Stimulated activated CD4-positive, alpha-beta T cell treated with anti-CD3 and anti-CD28 coated beads, Interleukin-1b, Interleukin-23, amount 100 ng/mL, for 48 hours (primary cell): Measurements from ENCODE around the gene ARHGEF33.

Source experiments
- DNase-seq: peaks from one replicate; pipeline ENCODE4 v3.0.0-alpha.2; 2020

The ARHGEF33 gene

DNA sequence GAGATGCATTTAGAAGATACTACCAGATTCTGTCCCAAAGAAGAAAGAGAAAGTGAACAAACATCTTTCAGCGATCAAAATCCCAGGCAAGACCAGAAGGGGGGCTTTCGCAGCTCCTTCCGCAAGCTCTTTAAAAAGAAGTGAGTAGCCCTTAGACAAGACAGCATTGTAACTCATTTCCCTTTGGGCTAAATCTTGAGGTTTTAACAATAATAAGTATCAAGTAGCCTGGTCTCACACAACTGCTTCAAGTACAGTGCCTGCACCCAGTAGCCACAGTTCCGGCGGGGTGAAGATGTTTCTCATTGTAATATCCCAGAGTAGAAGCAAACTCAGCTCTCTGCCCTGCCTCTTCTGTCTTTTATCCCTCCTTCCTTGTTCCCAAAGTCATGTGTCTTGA lies 76.3 kb downstream of the ARHGEF33 start:
- DNase-seq, result no peak

DNA sequence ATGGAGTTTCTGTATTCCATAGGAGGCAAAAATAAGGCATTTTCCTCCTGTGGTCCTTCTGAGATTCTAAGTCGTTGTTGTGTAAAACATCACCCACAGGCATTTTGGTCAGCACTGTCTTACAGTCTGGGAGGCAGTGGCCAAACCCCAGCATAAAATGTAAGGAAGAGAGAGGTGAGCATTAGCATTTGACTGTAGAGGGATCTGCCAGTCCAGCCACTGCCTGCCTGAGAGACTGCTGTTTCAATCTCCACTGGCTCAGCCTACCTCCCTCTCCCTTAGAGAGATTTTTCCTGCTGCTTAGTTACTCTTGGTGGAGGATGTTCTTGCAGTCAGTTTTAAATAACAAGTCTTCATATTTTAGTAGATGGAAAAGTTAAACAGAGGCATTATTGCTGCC lies 77.0 kb downstream of the ARHGEF33 start:
- no peak for DNase-seq

DNA sequence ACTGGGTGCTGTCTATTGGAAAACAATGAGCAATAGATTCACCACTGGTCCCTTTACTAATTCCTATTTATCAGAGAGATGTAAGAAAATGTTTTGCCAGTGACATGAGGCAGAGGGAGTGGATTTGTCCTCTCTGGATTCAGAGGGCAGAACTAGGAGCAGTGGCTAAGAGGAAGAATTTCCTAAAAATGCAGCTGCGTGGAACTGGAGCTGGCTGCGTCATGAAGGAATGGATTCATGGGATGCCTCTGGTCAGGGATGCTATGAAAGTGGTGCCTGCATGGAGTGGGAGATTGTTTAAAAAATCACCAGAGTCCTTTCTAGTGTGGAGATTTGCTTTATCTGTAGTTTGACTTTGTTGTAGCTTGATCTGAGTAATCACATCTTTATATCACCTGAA lies 78.3 kb downstream of the ARHGEF33 start:
- DNase-seq, result no peak

DNA sequence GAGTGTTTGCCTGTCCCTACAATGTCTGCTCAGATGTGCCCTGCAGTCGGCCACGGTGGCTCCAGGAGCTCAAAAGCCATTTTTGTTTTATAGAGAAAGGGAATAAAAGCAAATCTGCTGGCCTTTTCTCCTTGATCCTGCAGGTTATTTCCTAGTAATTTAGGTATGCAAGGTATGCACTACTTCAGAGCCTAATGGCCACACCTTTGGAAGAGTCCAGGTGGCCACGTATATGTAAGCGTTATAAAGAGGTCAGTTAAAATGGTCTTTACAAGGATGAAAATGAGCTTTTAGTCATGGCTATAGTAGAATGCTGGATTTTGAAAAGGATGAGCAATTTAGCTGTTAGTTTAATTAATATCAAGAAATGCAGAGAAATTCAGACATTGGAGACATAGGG lies 81.7 kb downstream of the ARHGEF33 start:
- DNase-seq, result no peak

DNA sequence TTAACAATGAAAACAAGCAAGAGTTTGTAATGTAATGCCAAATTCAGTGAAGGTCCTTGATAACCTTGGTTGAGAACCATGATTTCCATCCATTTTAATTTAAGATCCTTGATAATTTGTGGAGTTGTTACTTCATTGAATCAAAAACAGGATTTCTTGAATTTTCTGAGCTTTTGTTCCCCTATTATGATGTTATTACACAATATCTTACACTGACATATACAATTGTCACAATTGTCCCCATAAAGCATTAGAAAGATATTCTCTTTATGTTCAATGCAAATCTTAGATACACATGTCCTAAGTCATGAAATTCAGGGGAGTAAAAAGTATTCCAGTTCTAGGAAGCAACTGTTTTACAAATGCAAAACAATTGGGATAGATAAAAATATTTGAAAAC lies 83.6 kb downstream of the ARHGEF33 start:
- no peak for DNase-seq

DNA sequence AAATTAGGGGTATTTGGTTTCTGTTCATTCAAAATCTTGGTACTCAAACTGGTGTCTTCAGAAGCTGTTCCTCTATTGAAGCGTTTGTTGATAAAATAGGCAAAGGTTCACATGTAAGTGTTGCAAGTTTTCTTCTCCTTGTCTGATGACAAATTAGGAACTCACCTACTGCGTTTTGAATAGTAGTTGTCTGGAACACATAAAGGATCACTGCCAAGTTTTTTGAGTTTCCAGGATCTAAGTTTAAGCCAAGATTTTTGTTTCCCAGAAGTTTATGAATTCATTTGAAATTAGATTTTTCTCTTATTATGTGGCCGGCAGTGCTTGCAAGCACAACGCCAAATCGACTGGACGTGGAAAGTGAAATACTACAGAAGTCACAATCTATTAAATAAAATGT lies 85.4 kb downstream of the ARHGEF33 start:
- no peak for DNase-seq

DNA sequence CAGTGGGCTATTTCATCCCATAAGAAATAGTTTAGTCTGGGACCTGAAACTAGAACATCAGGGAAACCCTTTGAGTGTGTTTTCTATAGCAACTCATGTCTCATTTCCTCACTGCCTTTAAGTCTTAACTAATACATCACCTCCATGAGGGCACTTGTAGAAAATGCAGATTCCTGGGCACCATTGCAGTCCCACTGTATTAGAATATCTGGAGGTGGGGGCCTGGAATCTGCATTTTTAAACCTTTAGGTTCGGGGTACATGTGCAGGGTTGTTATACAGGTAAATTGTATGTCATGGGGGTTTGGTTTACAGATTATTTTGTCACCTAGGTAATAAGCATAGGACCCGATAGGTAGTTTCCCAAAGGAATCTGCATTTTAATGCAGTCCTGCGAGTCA lies 87.4 kb downstream of the ARHGEF33 start:
- DNase-seq, result no peak

DNA sequence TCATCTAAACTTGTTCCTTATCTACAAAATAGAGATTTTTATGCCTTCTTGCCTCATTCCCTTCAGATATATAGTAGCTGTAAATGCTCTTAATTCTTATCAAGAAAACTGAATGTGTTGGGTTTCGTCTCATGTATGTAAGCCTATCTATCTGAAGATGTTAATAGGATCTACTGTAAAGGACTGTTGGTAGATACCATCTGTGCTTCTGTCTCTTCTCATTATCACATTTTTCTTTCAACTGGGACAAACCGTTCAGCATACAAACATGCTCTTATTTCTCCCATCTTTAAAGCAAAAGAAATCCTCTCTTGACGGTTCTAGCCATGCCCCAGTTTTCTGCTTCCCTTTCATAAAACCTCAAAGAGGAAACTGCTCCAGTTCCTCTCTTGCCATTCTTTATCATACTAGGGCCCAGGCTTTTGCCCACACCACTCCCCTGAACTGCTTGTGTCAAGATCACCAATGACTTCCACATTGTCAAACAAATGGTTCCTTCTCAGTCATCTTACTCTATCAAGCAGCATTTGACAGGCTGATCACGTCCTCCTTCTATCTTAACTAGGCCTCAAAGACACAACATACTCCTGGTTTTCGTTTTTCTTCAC lies 88.7 kb downstream of the ARHGEF33 start:
- DNase-seq, result no peak

DNA sequence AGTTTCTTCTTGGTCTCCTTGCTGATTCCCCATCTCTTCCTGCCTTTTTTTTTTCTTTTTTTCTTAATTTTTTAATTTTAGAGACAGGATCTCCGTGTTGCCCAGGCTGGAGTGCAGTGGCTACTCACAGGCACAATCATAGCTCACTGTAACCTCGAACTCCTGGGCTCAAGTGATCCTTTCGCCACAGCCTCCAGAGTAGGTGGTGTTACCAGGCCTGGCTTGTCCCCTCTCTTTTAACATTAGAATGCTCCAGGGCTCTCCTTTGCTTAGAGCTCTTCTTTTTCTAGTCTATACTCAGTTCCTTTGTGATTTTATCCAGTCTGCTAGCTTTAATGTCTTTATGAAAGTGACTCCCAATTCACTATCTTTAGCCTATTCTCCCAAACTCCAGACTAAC lies 89.2 kb downstream of the ARHGEF33 start:
- no peak for DNase-seq

DNA sequence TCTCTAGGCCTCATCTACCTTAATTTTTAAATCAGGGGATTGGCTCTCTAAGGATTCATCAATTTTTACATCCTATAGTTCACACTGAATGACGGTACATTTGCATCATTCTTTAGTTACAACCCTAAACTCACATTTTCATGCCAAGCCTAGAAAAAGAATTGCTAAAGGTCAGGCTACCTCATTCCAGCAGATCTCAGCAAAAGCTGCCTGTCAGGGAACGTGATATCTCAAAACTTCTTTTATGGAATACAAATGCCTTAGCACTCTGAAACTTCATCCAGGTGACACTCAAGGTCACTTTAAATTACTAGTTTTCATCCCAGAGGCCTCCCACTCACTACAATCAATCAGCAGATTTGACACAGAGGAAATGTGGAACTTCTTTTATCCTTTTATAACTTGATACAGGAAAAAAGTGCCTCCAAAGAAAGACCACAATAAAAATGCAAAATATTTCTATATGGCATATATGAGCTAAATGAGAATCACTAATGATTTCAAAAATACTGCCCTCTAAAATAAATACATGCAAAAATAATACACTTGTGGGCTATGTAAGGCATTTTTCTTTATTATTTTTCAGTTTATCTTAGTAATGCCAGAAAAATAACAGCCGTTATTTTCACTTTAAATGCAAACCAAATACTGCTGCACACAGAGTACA lies 91.5 kb downstream of the ARHGEF33 start:
- no peak for DNase-seq

DNA sequence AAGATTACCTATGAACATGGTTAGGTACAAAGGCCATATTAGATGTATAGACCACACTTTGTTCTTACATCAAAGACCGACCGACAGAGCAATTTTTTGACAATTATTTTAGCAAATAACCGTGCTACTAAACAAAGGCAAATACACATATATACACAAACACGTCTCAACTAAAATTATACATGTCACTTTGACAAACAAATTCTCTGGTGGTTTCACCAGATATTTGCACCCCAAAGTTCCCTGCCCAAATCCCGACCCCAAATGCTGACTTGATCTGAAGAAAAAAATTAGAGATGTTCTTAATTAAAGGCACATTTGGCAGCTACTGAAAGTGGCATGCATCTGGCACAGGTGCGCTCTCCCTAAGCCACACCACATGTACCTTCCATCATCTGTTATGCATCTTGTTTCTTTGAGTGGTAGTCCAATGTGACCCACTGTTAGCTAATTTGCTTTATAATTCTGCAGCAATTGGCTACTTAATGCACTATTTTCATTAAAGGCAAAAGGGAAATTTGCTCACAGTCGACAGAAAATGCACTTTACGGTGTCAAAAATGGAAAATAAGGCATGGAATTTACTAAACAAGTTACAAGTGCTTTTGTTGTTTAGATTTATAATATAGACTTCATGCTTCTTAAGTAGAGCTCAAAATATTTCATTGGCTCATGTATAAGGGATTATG lies 92.1 kb downstream of the ARHGEF33 start:
- no peak for DNase-seq

DNA sequence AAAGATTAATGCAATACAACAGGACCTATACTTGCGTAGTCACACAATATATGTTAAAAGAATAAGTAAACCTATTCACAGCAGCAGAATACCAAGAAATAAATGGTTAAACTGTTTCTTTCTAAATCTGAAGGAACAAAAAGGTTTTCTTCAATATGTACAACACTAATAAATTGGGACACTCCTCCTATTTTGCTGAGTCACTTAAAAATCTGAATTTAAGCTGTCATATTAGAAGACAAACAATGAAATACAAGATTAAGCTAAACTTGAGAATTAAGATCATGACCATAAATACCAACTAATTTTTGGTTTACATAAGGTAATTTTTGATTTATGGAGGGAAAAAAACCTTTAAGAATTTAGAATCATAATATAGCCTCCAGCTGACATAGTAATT lies 92.8 kb downstream of the ARHGEF33 start:
- DNase-seq, result no peak

DNA sequence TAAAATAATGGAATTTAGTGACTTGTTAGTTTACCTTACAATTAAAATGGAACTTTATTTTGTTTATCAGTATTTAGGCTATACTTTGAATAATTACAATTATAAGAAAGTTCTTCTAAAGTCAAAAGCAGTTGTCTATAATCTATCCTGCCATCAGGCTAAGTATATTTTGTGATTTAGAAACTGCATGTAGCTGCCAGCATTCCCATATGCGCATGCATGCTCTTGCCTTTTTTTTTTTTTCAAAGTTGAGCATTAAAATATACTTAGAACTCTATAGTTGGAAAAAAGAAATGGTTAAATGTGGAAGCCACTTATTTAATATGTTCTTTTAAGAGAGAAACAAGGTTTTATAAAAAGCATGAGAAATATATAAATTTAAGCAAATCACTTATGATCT lies 99.0 kb downstream of the ARHGEF33 start:
- no peak for DNase-seq

DNA sequence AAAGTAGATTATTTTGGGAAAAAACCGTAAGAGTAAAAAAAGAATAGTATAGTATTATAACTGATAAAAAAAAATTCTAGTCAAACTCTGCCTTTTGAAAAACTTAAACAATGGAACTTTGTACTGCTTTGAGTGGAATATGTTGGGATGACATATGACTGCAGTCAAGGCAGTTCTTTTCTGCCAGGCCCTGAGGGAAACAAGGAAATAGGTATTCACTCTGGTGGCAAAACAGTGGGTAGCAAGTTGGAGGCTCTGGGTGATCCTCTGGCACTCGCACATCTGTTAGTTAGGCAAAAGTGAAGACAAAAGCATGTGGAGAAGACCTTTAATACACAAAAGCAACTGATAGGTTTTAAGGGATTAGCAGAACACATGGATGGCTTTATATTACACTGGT lies 102.2 kb downstream of the ARHGEF33 start:
- no peak for DNase-seq

DNA sequence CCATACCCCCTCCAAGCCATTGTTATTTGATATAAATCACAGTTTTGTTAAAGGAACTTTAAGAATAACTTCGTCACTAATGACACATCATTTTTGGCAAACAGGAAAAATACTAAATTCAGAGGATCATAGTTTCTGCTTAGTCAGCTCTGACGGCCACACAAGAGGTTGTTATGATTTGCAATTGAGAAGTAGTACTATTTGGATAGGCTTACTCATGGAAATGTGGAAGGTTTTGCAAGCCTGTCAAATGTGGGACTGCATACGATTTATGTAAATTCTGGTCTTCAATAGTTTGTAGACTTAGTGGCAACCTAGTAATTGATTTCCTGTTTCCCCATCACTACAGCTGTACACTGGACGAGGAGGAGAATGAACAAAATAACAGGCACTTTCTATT lies 108.1 kb downstream of the ARHGEF33 start:
- no peak for DNase-seq

DNA sequence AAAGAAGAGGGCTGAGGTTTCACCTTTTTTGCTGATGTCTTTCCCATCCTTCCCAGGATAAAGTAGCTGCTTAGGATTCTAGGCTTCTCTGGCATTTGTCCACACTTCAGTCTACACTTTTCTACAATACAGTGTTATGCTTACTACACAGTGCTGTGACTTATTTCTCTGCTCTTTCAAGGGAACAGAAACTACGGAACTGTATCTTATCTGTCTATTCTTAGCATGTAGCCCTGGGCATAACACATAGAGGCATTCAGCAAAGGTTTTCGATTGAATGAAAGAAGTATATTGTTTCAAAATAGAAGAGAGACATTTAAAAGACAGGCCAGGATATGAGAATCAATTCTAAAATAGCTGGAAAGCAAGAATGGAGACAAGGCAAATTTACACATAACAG lies 110.9 kb downstream of the ARHGEF33 start:
- DNase-seq, result no peak

DNA sequence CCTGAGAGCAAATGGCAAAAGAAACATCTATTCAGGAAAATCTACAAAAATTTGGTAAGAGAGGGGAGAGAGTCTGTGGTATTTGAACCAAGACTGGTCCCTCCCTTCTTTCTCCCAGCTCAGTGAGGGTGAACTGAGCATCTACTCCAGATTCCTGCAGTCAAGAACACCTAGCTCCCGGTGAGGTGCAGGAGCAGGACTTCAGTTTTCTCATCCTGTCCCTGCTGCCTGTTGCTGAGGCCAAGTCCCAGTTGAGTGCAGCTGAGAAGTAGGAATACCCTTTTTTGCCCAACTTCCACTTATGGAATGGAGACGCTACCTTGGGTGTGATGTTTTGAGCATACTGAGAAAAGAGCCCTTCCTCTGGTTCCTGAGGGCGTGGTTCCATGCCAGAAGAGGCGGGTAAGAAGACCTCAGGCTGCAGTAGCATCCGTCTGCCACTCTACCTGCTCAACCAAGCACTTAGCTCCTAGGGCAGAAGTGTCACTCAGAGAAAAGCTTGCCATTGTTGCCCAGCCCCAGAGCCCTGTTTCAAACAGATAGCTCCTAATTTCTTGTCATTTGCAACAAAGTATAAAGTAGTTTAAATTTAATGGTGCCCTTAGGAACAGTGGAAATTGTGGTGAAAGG lies 118.3 kb downstream of the ARHGEF33 start:
- DNase-seq, result no peak

DNA sequence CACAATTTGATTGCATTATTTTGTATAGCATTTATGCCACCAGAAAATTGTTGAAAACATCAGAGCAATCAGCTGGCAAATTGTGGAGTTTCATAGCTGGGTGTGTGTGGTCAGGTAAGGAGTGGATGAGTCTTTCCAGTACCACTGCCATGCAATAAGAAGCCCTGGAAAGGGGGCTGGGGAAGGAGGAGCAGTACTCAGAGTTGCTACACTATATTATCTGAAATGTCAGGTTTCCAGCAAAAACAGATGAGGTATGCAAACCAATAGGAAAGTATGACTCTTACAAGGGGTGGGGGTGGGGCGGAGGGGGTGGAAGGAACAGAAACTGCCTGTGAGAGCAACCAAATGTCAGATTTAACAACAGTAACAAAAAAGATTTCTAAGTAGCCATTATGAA lies 119.0 kb downstream of the ARHGEF33 start:
- DNase-seq, result peak; percentile 25

DNA sequence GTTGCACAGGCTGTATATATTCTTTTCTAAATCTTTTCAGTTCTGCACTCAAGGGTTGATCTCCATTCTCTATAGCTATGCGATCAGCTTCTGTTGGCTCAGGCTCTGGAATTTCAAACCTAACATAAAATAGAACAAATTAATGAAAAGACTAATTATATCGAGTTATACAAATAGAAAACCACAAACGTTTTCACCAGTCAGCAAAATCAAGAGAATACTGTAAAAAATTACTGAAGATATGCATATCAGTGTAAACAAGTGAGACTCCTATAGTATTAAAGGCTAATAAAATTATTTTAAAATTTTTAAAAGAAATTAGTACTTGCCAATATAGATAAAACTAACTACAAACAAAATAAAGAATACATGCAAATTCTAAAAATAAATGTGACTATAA lies 124.2 kb downstream of the ARHGEF33 start:
- no peak for DNase-seq

DNA sequence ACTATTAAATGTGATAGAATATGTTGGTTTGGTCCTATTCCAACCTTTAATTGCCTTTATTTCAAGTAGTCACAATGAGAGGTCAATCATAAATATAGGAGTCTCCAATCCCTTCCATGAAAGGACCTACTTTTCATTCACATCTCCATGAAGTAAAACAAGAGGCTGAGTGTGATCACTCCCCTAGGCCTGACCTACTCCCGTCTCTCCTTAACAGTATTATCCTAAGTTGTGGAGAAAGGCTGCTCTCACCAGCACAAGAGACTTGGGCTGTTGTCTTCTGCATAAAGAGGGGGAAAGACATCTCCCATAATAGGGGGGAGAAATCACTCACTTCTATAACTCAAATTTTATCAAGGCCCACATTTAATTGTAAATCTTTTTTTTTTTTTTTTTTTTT lies 125.7 kb downstream of the ARHGEF33 start:
- DNase-seq, result no peak

DNA sequence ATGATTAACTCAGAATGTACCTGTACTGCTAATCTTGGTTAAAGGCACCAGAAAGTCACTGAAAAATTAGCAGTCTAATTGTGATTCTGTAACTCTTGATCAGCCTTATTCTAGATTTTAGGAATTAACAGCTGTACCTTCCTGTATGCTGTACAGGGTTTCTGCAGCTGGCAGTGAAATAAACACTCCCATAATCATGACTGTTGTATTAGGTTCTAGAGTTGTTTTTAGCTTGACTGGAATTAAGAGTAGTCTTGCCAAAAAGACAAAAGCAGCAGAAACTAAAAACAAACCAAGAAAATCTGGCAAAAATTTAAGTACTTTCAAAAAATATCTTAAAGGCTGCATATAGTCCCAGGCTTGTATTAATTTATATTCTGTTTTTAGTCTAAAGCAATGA lies 127.7 kb downstream of the ARHGEF33 start:
- no peak for DNase-seq

DNA sequence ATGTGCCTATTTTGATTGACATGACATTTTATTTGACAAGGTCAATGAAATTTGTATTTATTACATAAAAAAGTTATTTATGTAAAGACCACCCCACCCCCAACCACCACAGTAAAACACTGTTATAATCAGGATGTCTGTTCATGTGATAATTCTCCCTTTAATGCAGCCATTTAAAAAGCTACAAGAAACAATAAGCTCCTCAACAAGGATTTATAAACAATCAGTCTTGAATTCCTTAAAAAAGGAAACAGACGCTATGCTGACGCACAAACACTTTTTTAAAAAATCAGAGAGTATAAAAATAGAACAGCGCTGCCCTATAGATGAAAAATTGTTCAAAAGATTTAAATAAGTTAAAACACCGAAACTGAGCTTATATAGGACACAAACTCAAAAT lies 129.0 kb downstream of the ARHGEF33 start:
- no peak for DNase-seq

DNA sequence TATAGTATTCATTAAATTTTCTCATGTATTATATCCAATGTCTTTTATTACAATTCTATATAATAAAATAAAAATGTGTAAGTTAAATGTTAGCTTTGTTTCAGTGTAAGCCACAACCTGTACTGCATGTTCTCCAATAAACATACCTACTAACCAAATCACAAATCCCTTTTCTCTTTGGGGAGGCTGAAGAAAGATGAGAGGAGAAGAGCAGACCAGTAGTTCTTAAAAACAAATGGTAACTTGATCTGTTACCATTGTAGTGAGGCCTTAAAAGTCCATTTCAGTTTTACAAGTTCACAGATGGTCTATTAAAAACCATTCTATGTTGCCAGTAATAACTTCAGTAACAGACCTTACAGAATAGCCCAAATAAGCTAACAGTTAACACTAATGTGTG lies 130.7 kb downstream of the ARHGEF33 start:
- DNase-seq, result no peak

DNA sequence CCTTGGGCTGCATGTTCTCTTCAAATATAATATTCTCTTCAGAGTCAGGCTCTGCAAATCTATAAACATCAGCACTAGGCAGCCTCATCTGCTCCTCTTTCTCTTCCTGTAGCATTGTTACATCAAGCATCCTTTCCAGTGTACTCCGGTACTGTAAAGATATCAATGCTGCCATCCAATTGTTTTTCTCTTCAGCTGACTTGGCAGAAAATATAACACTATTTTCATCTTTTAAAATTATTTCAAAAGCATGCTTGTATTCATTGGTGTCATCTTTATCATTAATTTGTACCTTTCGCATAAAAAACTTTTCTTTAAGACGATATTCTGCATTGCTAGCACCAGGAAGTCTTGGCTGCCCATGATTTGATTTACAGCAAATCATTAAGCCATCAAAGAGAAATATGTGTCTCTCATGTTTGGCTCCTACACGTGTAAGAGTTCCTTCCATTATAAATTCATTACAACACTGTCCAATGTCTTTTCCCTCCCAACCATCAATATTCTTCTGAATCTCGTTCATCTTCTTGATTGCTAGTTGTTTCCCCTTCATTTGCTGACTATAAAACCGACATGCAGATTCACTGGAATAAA lies 133.1 kb downstream of the ARHGEF33 start:
- no peak for DNase-seq
